OCI-LY1 (cell line): ENCODE data around the gene FARS2.
A peak's percentile ranks its signal among the peaks of the same experiment; 100 is the strongest.

ENCODE experiments used
- H2AFZ ChIP-seq: fragments of 200-600 bp; sonication (generic), shearing (Covaris generic); 2 replicates; pipeline ENCODE4 v1.6.0; 2014; ENCODE audit warnings: antibody characterized with exemption, mild to moderate bottlenecking, low read length
- H3F3A ChIP-seq: fragments of 200-600 bp; sonication (generic), shearing (Covaris generic); 2 replicates; pipeline ENCODE4 v1.6.0; 2014; ENCODE audit warnings: mild to moderate bottlenecking, antibody characterized with exemption, low read length, moderate library complexity; ENCODE audit not compliant: insufficient read depth
- H3K27ac ChIP-seq: fragments of 200-600 bp; sonication (generic); 2 replicates; pipeline ENCODE4 v1.5.1; 2014; ENCODE audit warnings: low read length, mixed run types, mild to moderate bottlenecking, low read depth; ENCODE audit not compliant: poor library complexity, severe bottlenecking
- H3K27me3 ChIP-seq: fragments of 200-600 bp; sonication (generic); 2 replicates; pipeline ENCODE4 v1.6.0; 2014; ENCODE audit warnings: antibody characterized with exemption, mild to moderate bottlenecking, low read length, moderate library complexity; ENCODE audit not compliant: insufficient read depth
- H3K36me3 ChIP-seq: fragments of 200-600 bp; sonication (generic); 2 replicates; pipeline ENCODE4 v1.6.1; 2014; ENCODE audit warnings: mild to moderate bottlenecking, antibody characterized with exemption, low read length, moderate library complexity, mixed read lengths; ENCODE audit not compliant: insufficient read depth
- H3K4me1 ChIP-seq: fragments of 200-600 bp; sonication (generic); 2 replicates; pipeline ENCODE4 v1.5.1; 2014; ENCODE audit warnings: mild to moderate bottlenecking, low read length, moderate library complexity; ENCODE audit not compliant: insufficient read depth, severe bottlenecking
- H3K4me2 ChIP-seq: fragments of 200-600 bp; sonication (generic), shearing (Covaris generic); 2 replicates; pipeline ENCODE4 v1.6.1; 2014; ENCODE audit warnings: low read length
- H3K4me3 ChIP-seq: fragments of 200-600 bp; sonication (generic); 2 replicates; pipeline ENCODE4 v1.5.1; 2014; ENCODE audit warnings: low read length, low read depth, mild to moderate bottlenecking, mixed read lengths; ENCODE audit not compliant: poor library complexity, severe bottlenecking
- H3K79me2 ChIP-seq: fragments of 200-600 bp; shearing (Covaris generic); 2 replicates; pipeline ENCODE4 v1.6.1; 2016; ENCODE audit warnings: mixed run types, low read length, mixed read lengths; ENCODE audit not compliant: insufficient read depth
- H3K9ac ChIP-seq: fragments of 200-600 bp; sonication (generic), shearing (Covaris generic); 2 replicates; pipeline ENCODE4 v1.6.1; 2014; ENCODE audit warnings: mild to moderate bottlenecking, low read length, mixed read lengths
- H3K9me2 ChIP-seq: fragments of 200-600 bp; sonication (generic), shearing (Covaris generic); 2 replicates; pipeline ENCODE4 v1.6.1; 2014; ENCODE audit warnings: low read depth, mild to moderate bottlenecking, low read length, mixed read lengths
- H3K9me3 ChIP-seq: fragments of 200-600 bp; shearing (Covaris generic); 2 replicates; pipeline ENCODE4 v1.6.1; 2014; ENCODE audit warnings: low read length, mixed read lengths
- H4K20me1 ChIP-seq: fragments of 200-600 bp; sonication (generic), shearing (Covaris generic); 2 replicates; pipeline ENCODE4 v1.6.0; 2016; ENCODE audit warnings: mild to moderate bottlenecking, low read length; ENCODE audit not compliant: insufficient read depth
- CTCF ChIP-seq: fragments of 200-600 bp; sonication (generic), shearing (Covaris generic); IDR thresholded peaks from 2 replicates; pipeline ENCODE4 v1.5.1; 2017; ENCODE audit warnings: mild to moderate bottlenecking, antibody characterized with exemption, low read length, moderate library complexity, mixed read lengths
- EZH2 ChIP-seq: fragments of 200-600 bp; sonication (generic), shearing (Covaris generic); IDR thresholded peaks from 2 replicates; pipeline ENCODE4 v1.8.0; 2017; ENCODE audit warnings: borderline replicate concordance, mixed run types, mild to moderate bottlenecking, antibody characterized with exemption, low read length, moderate library complexity, mixed read lengths

The FARS2 gene

DNA sequence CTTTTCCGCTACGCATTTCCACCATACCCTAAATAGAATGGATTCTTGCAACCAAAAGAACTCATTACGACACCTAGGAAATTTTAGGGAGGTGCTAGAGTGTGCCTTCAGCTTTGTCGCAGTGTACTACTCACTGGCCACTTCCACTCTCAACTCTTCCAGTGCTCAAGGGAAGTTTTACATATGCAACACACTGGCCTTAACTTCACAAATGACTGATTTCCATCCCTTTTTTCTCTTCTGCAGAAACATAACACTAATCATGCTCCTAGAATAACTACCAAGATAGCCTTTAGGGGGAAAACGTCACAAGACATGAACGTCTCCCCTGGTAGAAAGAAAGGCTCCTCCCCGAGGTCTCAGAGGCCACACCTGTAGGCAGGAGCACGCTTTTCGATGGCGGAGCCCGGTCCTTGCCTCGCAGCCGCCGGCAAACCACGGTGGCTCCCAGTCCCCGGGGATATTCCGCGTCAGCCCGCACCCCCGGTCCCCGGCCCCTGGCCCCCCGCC, 1.1 kb upstream of the FARS2 start:
- Histone ChIP-seq H3K36me3 (0 out of 2 replicates have a peak, but pooled peaks cover 4% of the 10 kb centered on the region), H3K9me3 (no peaks in the 10 kb centered on the region), H3K9ac (peak overlapping the region; percentile 84), H4K20me1 (no peaks in the 10 kb centered on the region), H3K27me3 (no peaks in the 10 kb centered on the region), H3K27ac (peak overlapping the region; percentile 29), H3K9me2 (no peaks in the 10 kb centered on the region), H3K4me3 (peak overlapping the region; percentile 78), H3K4me1 (peaks cover 26% of the 10 kb centered on the region), H3K4me2 (peak overlapping the region; percentile 97), H2AFZ (peak overlapping the region; percentile 76), H3F3A (no peaks in the 10 kb centered on the region), H3K79me2 (peaks cover 29% of the 10 kb centered on the region)
- TF ChIP-seq EZH2, result no peak
- no peak for TF ChIP-seq CTCF

- TF ChIP-seq CTCF (no peak), EZH2 (no peak)
- peaks cover 26% of the 10 kb centered on the region for H3K4me1 ChIP-seq
- H3K27ac ChIP-seq, result peak overlapping the region; percentile 92
- 0 out of 2 replicates have a peak, but pooled peaks cover 4% of the 10 kb centered on the region for H3K36me3 ChIP-seq
- H2AFZ ChIP-seq, result peak overlapping the region; percentile 61; the same call in 1 of the 2 replicates
- no peaks in the 10 kb centered on the region for H3K9me2 ChIP-seq
- H3K9me3 ChIP-seq, result no peaks in the 10 kb centered on the region
- peak overlapping the region; percentile 84 for H3K9ac ChIP-seq
- no peaks in the 10 kb centered on the region for H3K27me3 ChIP-seq
- H4K20me1 ChIP-seq, result no peaks in the 10 kb centered on the region
- H3K79me2 ChIP-seq, result peaks cover 29% of the 10 kb centered on the region
- peak overlapping the region; percentile 78 for H3K4me3 ChIP-seq
- H3F3A ChIP-seq, result no peaks in the 10 kb centered on the region
- peak overlapping the region; percentile 97 for H3K4me2 ChIP-seq
These were observed 314 bp downstream of the FARS2 start for GRCh38 chr6:5261545-5262109.

DNA sequence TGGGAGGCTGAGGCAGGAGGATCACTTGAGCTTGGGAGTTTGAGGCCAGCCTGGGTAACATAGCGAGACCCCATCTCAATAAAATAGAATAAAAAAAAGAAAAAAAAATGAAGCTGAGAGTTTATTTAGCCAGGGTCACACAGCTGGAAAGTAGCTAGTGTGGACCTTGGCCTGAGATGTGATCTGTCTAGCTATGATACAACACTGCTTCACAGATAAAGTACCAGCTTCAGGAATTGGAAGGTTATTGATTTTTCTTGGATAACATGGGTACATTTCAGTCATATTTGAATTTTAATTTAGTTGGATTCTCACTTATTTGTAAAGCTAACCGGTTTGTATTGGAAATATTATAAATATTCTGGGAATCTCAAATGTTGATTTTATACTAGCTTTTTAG, 5.1 kb downstream of the FARS2 start:
- H3K79me2 ChIP-seq, result peaks cover 22% of the 10 kb centered on the region
- H3K4me2 ChIP-seq, result no peak overlapping the region
- H2AFZ ChIP-seq, result no peak overlapping the region
- no peak overlapping the region for H3K27ac ChIP-seq
- TF ChIP-seq CTCF, result no peak
- TF ChIP-seq EZH2, result no peak
- no peaks in the 10 kb centered on the region; the same call in 1 of the 2 replicates for H3K36me3 ChIP-seq
- H3K9ac ChIP-seq, result no peak overlapping the region
- no peaks in the 10 kb centered on the region for H3K27me3 ChIP-seq
- H4K20me1 ChIP-seq, result no peaks in the 10 kb centered on the region
- H3K9me2 ChIP-seq, result no peaks in the 10 kb centered on the region
- H3F3A ChIP-seq, result no peaks in the 10 kb centered on the region
- no peaks in the 10 kb centered on the region for H3K9me3 ChIP-seq
- H3K4me3 ChIP-seq, result no peak overlapping the region
- H3K4me1 ChIP-seq, result peaks cover 13% of the 10 kb centered on the region
